HS-5 (cell line): ENCODE data around the gene PPP1R3A.
"Not testable (repeated sequence)": the region's sequence is repeated elsewhere in the genome, so short reads cannot be mapped to it uniquely, and the experiment has no call there.

Experiments
- DNase-seq: peaks from one replicate; pipeline ENCODE4 v3.0.0-alpha.2; 2012; ENCODE audit warnings: low read depth

The PPP1R3A gene, protein sequence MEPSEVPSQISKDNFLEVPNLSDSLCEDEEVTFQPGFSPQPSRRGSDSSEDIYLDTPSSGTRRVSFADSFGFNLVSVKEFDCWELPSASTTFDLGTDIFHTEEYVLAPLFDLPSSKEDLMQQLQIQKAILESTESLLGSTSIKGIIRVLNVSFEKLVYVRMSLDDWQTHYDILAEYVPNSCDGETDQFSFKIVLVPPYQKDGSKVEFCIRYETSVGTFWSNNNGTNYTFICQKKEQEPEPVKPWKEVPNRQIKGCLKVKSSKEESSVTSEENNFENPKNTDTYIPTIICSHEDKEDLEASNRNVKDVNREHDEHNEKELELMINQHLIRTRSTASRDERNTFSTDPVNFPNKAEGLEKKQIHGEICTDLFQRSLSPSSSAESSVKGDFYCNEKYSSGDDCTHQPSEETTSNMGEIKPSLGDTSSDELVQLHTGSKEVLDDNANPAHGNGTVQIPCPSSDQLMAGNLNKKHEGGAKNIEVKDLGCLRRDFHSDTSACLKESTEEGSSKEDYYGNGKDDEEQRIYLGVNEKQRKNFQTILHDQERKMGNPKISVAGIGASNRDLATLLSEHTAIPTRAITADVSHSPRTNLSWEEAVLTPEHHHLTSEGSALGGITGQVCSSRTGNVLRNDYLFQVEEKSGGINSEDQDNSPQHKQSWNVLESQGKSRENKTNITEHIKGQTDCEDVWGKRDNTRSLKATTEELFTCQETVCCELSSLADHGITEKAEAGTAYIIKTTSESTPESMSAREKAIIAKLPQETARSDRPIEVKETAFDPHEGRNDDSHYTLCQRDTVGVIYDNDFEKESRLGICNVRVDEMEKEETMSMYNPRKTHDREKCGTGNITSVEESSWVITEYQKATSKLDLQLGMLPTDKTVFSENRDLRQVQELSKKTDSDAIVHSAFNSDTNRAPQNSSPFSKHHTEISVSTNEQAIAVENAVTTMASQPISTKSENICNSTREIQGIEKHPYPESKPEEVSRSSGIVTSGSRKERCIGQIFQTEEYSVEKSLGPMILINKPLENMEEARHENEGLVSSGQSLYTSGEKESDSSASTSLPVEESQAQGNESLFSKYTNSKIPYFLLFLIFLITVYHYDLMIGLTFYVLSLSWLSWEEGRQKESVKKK

GRCh38 chr7:113918946-113919345, at the start of gene PPP1R3A:
TSS of gene PPP1R3A (minus strand) at chr7:113919009. CDS start at chr7:113918996, 13 bp downstream.
- DNase-seq: no peak

DNA sequence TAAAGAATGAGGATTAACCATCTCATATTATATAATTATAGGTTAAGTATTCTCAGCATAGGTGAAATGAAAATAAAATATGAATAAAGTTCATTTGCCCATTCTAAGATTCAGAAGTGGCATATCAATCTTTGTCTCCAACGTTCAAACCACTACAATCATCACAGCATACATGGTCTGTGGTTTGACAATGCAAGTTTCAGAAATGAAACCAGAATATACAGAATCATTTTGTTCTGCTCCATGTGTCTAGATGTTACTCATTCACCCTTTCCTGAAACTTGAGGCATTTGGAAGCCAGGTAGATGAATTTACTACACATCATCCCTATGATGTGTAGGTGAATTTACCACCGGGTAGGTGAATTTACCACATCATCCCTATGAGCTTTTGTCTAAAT, 44.5 kb upstream of the PPP1R3A start:
- DNase-seq: no peak

GRCh38 chr7:113959910-113960309, 41.1 kb upstream of the PPP1R3A start:
- DNase-seq: no peak

DNA sequence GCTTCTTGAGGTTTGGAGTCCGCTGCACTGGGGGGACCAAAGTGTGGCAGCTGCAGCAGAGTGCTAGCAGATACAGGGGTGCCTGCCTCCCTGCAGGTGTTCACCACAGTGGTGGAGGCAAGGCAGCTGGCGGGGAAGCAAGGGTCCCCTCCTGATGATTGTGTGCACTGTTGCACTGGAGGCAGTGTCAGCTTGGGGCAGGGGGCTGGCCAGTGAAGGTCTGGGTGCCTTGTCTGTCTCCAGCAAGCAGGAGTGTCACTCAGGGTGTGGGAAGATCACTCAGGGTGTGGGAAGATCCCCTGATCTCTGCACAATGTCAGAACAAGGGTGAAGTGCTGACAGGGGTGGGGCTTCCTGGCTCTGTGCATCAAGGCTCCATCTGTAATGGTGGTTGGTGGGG, 36.3 kb upstream of the PPP1R3A start:
- no peak for DNase-seq

DNA sequence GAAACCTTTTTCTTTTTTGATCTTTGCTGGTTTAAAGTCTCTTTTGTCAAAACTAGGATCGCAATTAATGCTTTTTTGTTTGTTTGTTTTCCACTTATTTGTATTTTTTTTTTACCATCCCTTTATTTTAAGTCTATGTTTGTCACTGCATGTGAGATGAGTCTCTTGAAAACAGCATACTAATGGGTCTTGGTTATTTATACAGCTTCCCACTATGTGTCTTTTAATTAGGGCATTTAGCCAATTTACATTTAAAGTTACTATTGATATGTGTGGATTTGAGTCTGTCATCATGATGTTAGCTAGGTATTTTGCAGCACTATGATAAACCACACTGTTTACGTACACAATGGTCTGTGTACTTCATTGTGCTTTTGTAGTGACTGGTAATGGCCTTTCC, 34.7 kb upstream of the PPP1R3A start:
- DNase-seq: no peak

DNA sequence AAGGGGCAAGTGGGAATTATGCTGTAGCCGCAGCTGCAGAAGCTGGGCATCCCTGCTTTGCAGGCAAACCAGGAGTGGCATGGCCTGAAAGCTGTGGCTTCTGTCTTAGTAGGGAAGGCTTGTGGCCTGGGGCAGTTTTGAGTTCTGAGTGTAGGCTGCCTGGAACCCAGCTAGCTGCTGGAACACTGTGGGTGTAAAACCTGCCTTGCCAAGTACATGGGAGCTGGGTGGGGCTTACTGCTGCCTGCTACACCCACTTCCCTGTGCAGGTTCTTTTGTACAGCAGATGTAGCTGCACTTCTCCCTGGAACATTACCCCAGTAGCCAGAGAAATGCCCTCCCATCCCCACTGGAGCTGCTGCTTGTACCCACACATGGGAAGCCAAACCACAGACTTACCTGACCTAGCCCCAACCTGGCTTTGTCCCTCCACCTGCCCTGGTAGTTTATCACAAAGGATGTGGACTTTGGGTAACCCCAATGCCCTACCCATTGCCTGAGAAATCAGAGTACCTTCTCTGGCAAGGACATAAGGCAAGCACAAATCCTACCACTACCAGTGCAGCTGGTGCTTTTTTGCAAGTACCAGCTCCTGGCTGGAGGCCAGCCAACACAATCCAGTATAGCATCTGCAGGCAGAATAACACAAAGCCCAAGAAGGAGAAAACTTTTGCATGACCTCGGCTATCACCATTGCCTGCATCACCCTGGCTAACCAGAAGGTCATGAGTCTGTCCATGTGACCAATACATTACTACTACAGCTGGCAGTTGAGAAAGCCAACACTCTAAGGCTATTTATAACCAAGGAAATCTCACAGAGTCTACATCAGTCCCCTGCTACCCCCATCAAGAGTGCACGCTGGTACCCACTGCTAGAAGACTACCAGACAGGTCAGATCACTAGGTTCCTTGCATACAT, 26.5 kb upstream of the PPP1R3A start:
- DNase-seq: no peak

DNA sequence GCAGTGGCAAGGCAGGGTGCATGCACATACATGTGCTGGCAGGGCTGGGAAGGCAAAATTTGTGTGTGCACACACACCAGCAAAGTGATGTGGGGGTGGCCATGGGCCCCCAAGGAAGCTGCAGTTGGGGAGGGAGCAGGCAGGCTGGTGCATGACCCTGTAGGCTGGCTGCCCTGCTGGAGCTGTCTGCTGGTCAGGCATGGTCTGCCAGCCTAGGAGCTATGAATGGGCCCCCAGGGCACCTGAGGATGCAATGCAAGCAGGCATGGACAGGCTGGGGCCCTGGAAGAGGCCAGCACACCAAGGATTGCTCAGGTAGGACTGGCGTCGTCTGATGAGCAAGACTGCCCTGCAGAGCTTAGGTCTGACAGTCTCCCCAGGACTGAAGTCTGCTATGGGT, 18.2 kb upstream of the PPP1R3A start:
- no peak for DNase-seq

- DNase-seq: no peak
Observed at GRCh38 chr7:113936535-113936934, 17.7 kb upstream of the PPP1R3A start.

DNA sequence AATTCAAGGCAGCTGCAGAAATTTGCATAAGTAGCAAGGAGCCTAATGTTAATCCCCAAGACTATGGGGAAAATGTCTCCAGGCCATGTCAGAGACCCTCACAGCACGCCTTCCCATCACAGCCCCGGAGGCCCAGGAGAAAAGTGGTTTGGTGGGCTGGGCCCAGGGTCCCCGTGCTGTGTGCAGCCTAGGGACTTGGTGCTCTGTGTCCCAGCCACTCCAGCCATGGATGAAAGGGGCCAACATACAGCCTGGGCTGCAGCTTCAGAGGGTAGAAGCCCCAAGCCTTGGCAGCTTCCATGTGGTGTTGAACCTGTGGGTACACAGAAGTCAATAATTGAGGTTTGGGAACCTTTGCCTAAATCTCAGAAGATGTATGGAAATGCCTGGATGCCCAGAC, 10.6 kb upstream of the PPP1R3A start:
- DNase-seq: not testable (repeated sequence)

GRCh38 chr7:113928112-113928511, 9.3 kb upstream of the PPP1R3A start:
- no peak for DNase-seq

DNA sequence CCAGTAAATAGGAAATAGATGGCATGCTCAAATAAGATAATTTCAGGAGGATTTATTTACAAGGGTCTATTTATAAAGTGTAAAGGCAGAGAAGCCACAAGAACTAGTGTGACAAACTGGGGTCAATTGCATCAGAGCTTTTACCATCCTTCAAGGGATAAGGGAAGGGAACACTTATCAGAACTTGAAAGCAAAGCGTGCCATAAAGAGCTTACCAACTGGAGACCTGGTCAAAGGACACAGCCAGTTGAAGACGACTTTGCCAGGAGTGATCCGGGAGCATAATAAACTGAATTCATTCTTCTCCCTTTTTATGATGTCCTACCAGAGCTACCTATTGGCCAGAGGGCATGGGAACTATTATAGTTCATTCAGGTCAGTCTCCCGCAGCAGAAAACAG, 3.2 kb upstream of the PPP1R3A start:
- no peak for DNase-seq

- no peak for DNase-seq
Observed at GRCh38 chr7:113921363-113921762, 2.6 kb upstream of the PPP1R3A start.

DNA sequence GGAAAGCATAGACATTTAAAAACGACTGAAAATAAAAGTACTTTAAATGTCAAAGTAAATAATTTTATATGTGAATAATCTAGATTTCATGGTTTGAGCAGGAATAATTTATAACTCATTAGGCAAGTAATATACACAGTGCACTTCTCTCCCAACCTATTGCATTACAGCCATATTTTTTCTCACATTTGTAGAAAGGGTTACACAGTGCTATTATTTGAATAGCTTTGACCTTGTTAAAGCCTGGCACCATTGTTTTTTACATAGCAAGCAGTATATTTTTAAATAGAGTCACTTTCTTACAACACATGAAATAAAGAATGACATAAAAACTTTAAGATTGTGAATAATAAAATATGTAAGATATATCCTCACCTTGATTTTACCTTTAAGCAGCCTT, 969 bp downstream of the PPP1R3A start:
- DNase-seq: no peak

DNA sequence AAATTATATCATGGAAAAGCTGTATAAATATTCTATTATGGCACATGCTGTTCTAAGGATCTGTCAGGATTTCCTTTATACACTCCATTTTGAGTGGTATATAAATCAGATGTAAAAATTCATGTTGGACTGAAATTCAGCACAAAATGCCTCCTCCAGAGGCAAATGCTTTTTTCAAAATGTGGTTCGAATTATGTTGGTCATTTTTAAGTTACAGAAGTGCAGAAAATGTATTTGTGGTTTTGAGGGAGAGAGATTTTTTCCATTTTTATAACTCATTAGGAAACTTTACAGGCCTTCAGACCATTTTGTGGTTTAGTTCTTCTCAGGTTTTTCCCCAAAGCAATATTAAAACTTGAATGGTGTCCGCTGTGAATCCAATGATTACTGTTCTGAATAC, 2.9 kb downstream of the PPP1R3A start:
- no peak for DNase-seq

GRCh38 chr7:113912876-113913275, 5.9 kb downstream of the PPP1R3A start:
- no peak for DNase-seq

DNA sequence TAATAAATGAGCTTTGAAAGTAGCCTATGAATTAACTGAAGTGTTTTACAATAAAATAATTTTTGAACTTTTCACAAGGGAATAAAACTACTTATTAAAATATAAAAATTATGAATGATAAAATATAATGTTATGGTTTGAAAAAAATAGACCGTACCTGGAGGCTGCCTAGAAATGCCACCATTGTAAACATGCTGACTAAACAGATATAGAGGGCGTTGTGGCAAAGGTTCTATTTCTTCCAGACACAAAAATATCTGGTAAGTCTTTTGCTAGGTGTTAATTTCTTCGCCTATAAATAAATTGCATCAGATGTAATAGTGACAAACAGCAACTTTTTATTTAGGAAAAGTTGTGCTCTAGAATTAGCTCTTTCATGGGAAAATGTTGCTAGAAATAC, 11.2 kb downstream of the PPP1R3A start:
- DNase-seq: no peak

- DNase-seq: no peak
Observed at GRCh38 chr7:113904521-113904920, 14.3 kb downstream of the PPP1R3A start.

DNA sequence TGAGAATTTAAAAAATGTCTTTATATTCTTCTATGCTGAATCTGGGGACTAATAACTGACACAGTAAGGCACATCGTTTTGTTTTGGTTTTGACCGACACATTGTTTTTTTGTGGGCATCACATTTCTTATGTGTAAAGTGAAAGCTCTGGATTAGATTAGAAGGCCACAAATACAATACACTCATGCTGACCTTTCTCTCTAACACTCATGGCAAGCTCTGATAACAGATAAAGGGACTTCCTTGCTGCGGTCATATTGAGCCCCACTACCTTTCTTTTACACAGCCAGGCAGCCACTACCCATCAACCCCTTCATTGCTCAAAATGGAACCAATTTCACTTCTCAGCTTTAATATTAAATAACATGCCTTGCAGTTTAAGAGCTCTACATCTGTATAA, 26.0 kb downstream of the PPP1R3A start:
- no peak for DNase-seq

GRCh38 chr7:113891828-113892227, 27.0 kb downstream of the PPP1R3A start:
- DNase-seq: peak; percentile 44

DNA sequence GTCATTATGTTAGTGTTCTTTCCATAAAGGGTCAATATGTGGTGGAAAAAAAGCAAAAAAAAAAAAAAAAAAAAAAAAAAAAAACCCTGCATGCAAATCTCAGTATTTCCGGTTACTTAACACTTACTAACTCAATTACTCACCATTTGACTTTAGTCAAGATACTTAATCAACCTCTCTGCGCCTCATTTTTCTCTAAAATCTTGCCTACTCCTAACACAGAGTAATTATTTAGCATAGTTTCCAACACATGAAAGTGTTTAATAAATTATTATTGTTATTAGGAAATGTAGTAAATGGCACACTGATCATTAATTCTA, 27.8 kb downstream of the PPP1R3A start:
- DNase-seq: no peak

DNA sequence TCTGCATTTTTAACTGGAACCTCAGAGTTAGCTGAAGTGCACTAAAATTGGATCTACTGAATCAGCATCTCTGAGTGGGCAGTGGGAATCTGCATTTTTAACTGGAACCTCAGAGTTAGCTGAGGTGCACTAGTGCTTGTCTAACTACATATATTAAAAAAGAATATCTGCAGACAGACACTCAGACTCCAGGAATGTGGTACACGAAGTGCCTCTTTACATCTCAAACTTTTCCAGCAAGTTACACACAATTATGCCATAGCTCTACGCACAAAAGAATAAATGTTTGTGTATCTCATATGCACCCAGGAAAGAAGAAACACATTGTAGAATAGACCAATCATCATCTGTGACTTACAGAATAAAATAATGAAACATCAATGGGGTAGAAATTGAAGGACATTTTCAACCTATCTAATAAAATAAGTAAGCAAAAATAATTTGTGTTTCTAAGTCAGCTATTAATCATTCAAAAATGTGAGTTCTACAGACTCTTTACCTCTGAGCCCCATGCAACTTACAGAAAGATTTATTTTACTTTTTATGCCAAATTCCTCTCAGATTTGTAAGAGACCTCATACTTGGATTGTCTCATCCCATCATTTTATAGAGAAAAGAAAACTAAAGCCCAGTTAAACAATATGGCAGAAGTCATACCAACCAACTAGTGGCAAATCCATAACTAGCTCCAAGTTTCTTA, 28.3 kb downstream of the PPP1R3A start:
- peak; percentile 0 for DNase-seq
